Hepatocyte (in vitro differentiated cells): Measurements from ENCODE around the gene ERVMER34-1.

Source experiments
- EZH2 ChIP-seq: fragments of 200-600 bp; sonication (generic); IDR thresholded peaks from 2 replicates; pipeline ENCODE4 v1.6.1; 2016; ENCODE audit warnings: antibody characterized with exemption, mild to moderate bottlenecking, borderline replicate concordance
- TF ChIP-seq, protein P1 (sequence below): fragments of 200-600 bp; sonication (generic); IDR thresholded peaks from 2 replicates; pipeline ENCODE4 v1.5.1; 2016; ENCODE audit warnings: antibody characterized with exemption, mild to moderate bottlenecking; ENCODE audit not compliant: poor library complexity

DNA sequence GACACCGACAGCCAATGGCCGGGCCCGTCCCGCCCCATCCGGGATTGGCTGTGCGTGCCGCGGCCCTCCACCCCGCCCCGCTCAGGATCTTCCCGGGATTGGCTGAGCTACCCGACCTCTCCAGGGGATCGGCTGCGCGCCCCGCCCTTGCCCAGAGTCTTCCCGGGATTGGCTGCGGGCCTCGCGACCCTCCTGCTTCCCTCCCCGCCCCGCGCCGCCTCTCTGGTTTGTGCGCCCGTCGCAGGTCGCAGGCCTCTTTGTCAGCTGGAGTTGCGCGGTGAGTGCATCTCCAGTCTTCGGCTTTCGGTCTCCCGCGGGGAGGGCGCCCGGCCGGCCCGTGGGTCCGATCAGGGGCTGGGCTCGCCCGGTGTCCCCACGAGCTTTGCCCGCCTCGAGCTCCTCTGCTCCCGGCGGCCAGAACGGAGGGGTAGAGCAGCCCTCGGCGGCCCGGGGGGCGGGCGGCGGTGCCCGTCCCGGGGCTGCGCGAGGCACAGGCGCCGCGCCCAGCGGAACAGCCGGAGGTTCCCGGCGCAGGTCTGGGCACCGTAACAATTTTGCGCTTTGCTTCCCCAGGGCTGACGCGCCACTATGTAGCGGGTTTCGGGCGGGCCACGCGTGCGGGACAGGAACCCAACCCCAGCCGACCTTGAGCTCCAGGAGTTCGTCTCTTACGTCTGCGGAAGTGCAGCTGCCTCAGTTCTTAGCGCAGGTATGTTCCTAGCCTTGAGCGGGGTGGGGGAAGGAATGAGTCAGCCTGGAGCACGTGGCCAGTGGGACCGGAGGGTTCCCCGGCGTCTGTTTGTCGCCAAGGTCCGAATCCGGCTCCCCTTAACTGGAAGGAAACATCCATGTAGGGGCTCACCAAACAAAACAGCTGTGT is 38.7 kb downstream of the ERVMER34-1 start:
- TF ChIP-seq EZH2: no peak
- TF ChIP-seq, protein P1, sequence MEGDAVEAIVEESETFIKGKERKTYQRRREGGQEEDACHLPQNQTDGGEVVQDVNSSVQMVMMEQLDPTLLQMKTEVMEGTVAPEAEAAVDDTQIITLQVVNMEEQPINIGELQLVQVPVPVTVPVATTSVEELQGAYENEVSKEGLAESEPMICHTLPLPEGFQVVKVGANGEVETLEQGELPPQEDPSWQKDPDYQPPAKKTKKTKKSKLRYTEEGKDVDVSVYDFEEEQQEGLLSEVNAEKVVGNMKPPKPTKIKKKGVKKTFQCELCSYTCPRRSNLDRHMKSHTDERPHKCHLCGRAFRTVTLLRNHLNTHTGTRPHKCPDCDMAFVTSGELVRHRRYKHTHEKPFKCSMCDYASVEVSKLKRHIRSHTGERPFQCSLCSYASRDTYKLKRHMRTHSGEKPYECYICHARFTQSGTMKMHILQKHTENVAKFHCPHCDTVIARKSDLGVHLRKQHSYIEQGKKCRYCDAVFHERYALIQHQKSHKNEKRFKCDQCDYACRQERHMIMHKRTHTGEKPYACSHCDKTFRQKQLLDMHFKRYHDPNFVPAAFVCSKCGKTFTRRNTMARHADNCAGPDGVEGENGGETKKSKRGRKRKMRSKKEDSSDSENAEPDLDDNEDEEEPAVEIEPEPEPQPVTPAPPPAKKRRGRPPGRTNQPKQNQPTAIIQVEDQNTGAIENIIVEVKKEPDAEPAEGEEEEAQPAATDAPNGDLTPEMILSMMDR: no peak
